Esophagus squamous epithelium (tissue), 4 donors: Measurements from ENCODE around the gene POF1B.

Source experiments
- CTCF ChIP-seq, 6 experiments: fragments of 450-650 bp in 4 of 6; fragments of 200-600 bp in 2 of 6; sonication (generic) in 2 of 6; IDR thresholded peaks; one replicate each; pipeline ENCODE4 v1.5.1; 2016 to 2019; ENCODE audit warnings: antibody characterized with exemption in 6 of 6, mild to moderate bottlenecking in 4 of 6, moderate library complexity in 4 of 6
- POLR2A ChIP-seq, 4 donors: fragments of 450-650 bp; IDR thresholded peaks; one replicate each; pipeline ENCODE4 v1.6.1; 2017; ENCODE audit warnings: antibody characterized with exemption in 4 of 4, mild to moderate bottlenecking in 4 of 4, moderate library complexity in 3 of 4

- no peak for TF ChIP-seq CTCF (IDR thresholded peaks at IDR 0.05)
- TF ChIP-seq POLR2A (IDR thresholded peaks at IDR 0.05), result no peak
Measured at GRCh38 chrX:85327060-85327333, 52.5 kb downstream of the POF1B start.
